GM18505 (cell line): ENCODE data around the gene PBX4.
"Not testable (repeated sequence)": the region's sequence is repeated elsewhere in the genome, so short reads cannot be mapped to it uniquely, and the experiment has no call there.

Source experiments
- ATAC-seq: cut with Tn5 transposase; IDR thresholded peaks from one replicate; pipeline ENCODE4 v1.9.1; 2021; ENCODE audit not compliant: unreplicated experiment
- POLR2A ChIP-seq: IDR thresholded peaks from 4 replicates; pipeline ENCODE4 v1.6.1; 2011; ENCODE audit warnings: borderline replicate concordance; ENCODE audit not compliant: insufficient read depth, insufficient read length; ENCODE audit errors: extremely low read depth

Gene PBX4

GRCh38 chr19:19628501-19629134, 10.1 kb upstream of the PBX4 start:
- ATAC-seq = peak; percentile 13
- peak; percentile 4 for TF ChIP-seq POLR2A

- ATAC-seq = peak; percentile 73
- peak; percentile 59 for TF ChIP-seq POLR2A
These were observed 9.4 kb upstream of the PBX4 start, which contains the start of gene LPAR2 for GRCh38 chr19:19627621-19628500. Gene LPAR2 (minus strand): TSS chr19:19628220. CDS start chr19:19627275, 945 bp downstream.

- TF ChIP-seq POLR2A = no peak
- no peak for ATAC-seq
These were observed 8.3 kb upstream of the PBX4 start for GRCh38 chr19:19626516-19627472.

GRCh38 chr19:19624032-19624570, 5.6 kb upstream of the PBX4 start:
- no peak for ATAC-seq

GRCh38 chr19:19623383-19623782, 4.9 kb upstream of the PBX4 start:
- no peak for ATAC-seq
- TF ChIP-seq POLR2A = no peak

More at GRCh38 chr19:19624032-19624570, 5.6 kb upstream of the PBX4 start:
- TF ChIP-seq POLR2A = no peak

GRCh38 chr19:19619849-19620210, 1.3 kb upstream of the PBX4 start:
- TF ChIP-seq POLR2A = no peak
- no peak for ATAC-seq

- ATAC-seq = no peak
- no peak for TF ChIP-seq POLR2A
These were observed 828 bp upstream of the PBX4 start for GRCh38 chr19:19619181-19619848.

- TF ChIP-seq POLR2A = no peak
- ATAC-seq = no peak
These were observed 3.4 kb downstream of the PBX4 start for GRCh38 chr19:19615086-19615485.

- ATAC-seq = no peak
- TF ChIP-seq POLR2A = no peak
These were observed 5.0 kb downstream of the PBX4 start for GRCh38 chr19:19613506-19613905.

- TF ChIP-seq POLR2A = no peak
These were observed 7.9 kb downstream of the PBX4 start for GRCh38 chr19:19610376-19611202.

GRCh38 chr19:19606686-19607085, 11.8 kb downstream of the PBX4 start:
- not testable (repeated sequence) for ATAC-seq

More at GRCh38 chr19:19610376-19611202, 7.9 kb downstream of the PBX4 start:
- no peak for ATAC-seq

- ATAC-seq = no peak
These were observed 12.5 kb downstream of the PBX4 start for GRCh38 chr19:19606021-19606420.

More at GRCh38 chr19:19606021-19606420, 12.5 kb downstream of the PBX4 start:
- no peak for TF ChIP-seq POLR2A
